H1 (cell line): Measurements from ENCODE around the gene MEX3D. TPM values are rescaled to one million over a fixed set of nuclear protein-coding genes. Genes with fewer than 3 reads are reported as not detected.
A peak's percentile ranks its signal among the peaks of the same experiment; 100 is the strongest.

Experiments
- CTCF ChIA-PET: fragments of 300-600 bp; sonication (Branson Sonifier 250); formaldehyde crosslinking; loops from one replicate; lab custom pipeline; 2021; ENCODE audit not compliant: partially characterized antibody; lab: Charles Lee
- POLR2A ChIA-PET: fragments of 300-600 bp; sonication (Branson Sonifier 250); formaldehyde crosslinking; loops from one replicate; lab custom pipeline; 2021; ENCODE audit warnings: inconsistent platforms; ENCODE audit not compliant: partially characterized antibody; lab: Charles Lee
- DNase-seq, 2 experiments: peaks; one replicate each; pipeline versions ENCODE4 v3.0.0 to v3.0.0-alpha.2; 2010 to 2022; ENCODE audit warnings: low spot score in 2 of 2, low read depth in 1 of 2, mixed read lengths in 1 of 2
- FAIRE-seq: peaks from 2 replicates; lab custom pipeline; 2011; peaks lifted over from hg19 to GRCh38; lab: Jason Lieb, UNC
- H2AFZ ChIP-seq: 2 replicates; pipeline ENCODE4 v1.8.1; 2012; ENCODE audit warnings: low read length, inconsistent platforms
- H2AK5ac ChIP-seq: 2 replicates; pipeline ENCODE4 v1.6.1; 2013; ENCODE audit warnings: low read depth, low read length
- H2BK120ac ChIP-seq: replicated peaks from 2 replicates; pipeline ENCODE3; 2013; ENCODE audit warnings: low read depth, low read length, inconsistent platforms
- H2BK12ac ChIP-seq: 2 replicates; pipeline ENCODE4 v1.6.1; 2013; ENCODE audit warnings: low read depth, low read length
- H2BK15ac ChIP-seq: 2 replicates; pipeline ENCODE4 v1.6.1; 2013; ENCODE audit warnings: low read length
- H2BK20ac ChIP-seq: 2 replicates; pipeline ENCODE4 v1.6.1; 2013; ENCODE audit warnings: low read length
- H2BK5ac ChIP-seq: 2 replicates; pipeline ENCODE4 v1.6.1; 2013; ENCODE audit warnings: low read depth, low read length
- H3K14ac ChIP-seq: 2 replicates; pipeline ENCODE4 v1.6.1; 2013; ENCODE audit warnings: inconsistent platforms; ENCODE audit not compliant: insufficient read length
- H3K18ac ChIP-seq: 2 replicates; pipeline ENCODE4 v1.6.1; 2013; ENCODE audit warnings: low read length; ENCODE audit errors: extremely low read depth
- H3K23ac ChIP-seq: 2 replicates; pipeline ENCODE4 v1.6.1; 2013; ENCODE audit warnings: inconsistent platforms; ENCODE audit not compliant: insufficient read length
- H3K23me2 ChIP-seq: 2 replicates; pipeline ENCODE4 v1.6.1; 2013; ENCODE audit warnings: low read depth, low read length
- H3K27ac ChIP-seq: 2 replicates; pipeline ENCODE4 v1.6.1; 2011; ENCODE audit warnings: low read depth, low read length, inconsistent platforms
- H3K27me3 ChIP-seq, 4 experiments: replicated peaks in 1 of 4; 1 replicate in 1 of 4; 2 replicates in 3 of 4; pipeline versions ENCODE4 v1.6.1 to v1.8.1; 2011 to 2013; ENCODE audit warnings: low read length in 3 of 4, mild to moderate bottlenecking in 3 of 4, inconsistent platforms in 2 of 4, mixed read lengths in 2 of 4, moderate library complexity in 1 of 4; ENCODE audit not compliant: control insufficient read depth in 3 of 4, insufficient read depth in 3 of 4; ENCODE audit errors: extremely low read depth in 1 of 4
- H3K36me3 ChIP-seq, 4 experiments: 2 replicates each; pipeline versions ENCODE4 v1.6.1 to v1.8.1; 2011 to 2013; ENCODE audit warnings: mild to moderate bottlenecking in 4 of 4, low read length in 3 of 4, moderate library complexity in 2 of 4, control low read depth in 1 of 4, inconsistent platforms in 1 of 4; ENCODE audit not compliant: insufficient read depth in 4 of 4, control insufficient read depth in 2 of 4
- H3K4ac ChIP-seq: replicated peaks from 2 replicates; pipeline ENCODE3; 2013; ENCODE audit warnings: low read length, low read depth, mixed read lengths, inconsistent platforms; ENCODE audit not compliant: insufficient read length
- H3K4me1 ChIP-seq, 4 experiments: replicated peaks in 1 of 4; 1 replicate in 1 of 4; 2 replicates in 3 of 4; pipeline versions ENCODE4 v1.6.1 to v1.8.1; 2011 to 2013; ENCODE audit warnings: low read length in 3 of 4, inconsistent platforms in 2 of 4, mixed read lengths in 1 of 4; ENCODE audit not compliant: insufficient read depth in 4 of 4, control insufficient read depth in 3 of 4
- H3K4me2 ChIP-seq, 2 experiments: 2 replicates each; pipeline versions ENCODE4 v1.6.1 to v1.8.1; 2011 to 2013; ENCODE audit warnings: low read depth in 2 of 2, low read length in 2 of 2, control low read depth in 1 of 2, inconsistent platforms in 1 of 2, mild to moderate bottlenecking in 1 of 2; ENCODE audit not compliant: insufficient read depth in 1 of 2
- H3K4me3 ChIP-seq, 4 experiments: fragments of 200-600, 300-600 bp in 1 of 4; sonication (generic), shearing (Covaris generic), sonication (Bioruptor Twin) in 1 of 4; 2 replicates each; pipeline versions ENCODE4 v1.5.1 to v1.8.1; 2011 to 2016; ENCODE audit warnings: low read length in 4 of 4, low read depth in 3 of 4, control low read depth in 2 of 4, inconsistent platforms in 2 of 4, mild to moderate bottlenecking in 2 of 4, mixed read lengths in 1 of 4, moderate library complexity in 1 of 4; ENCODE audit not compliant: insufficient read depth in 2 of 4; ENCODE audit errors: extremely low read depth in 1 of 4
- H3K56ac ChIP-seq: replicated peaks from 2 replicates; pipeline ENCODE3; 2013; ENCODE audit warnings: low read depth, mild to moderate bottlenecking, mixed read lengths, low read length, inconsistent platforms; ENCODE audit not compliant: insufficient read length
- H3K79me1 ChIP-seq: 2 replicates; pipeline ENCODE4 v1.6.1; 2013; ENCODE audit warnings: low read depth, low read length, control low read depth
- H3K79me2 ChIP-seq, 2 experiments: 2 replicates each; pipeline versions ENCODE4 v1.6.1 to v1.8.1; 2012 to 2013; ENCODE audit warnings: low read length in 2 of 2, mild to moderate bottlenecking in 2 of 2, inconsistent platforms in 1 of 2; ENCODE audit not compliant: insufficient read depth in 2 of 2, control insufficient read depth in 1 of 2
- H3K9ac ChIP-seq, 4 experiments: replicated peaks in 1 of 4; 1 replicate in 1 of 4; 2 replicates in 3 of 4; pipeline versions ENCODE4 v1.6.1 to v1.8.1; 2011 to 2013; ENCODE audit warnings: low read depth in 3 of 4, low read length in 3 of 4, control low read depth in 2 of 4, mild to moderate bottlenecking in 2 of 4, moderate library complexity in 2 of 4, inconsistent platforms in 1 of 4; ENCODE audit errors: extremely low read depth in 1 of 4
- H3K9me3 ChIP-seq, 2 experiments: 2 replicates each; pipeline versions ENCODE4 v1.6.1 to v1.8.1; 2012 to 2013; ENCODE audit warnings: mild to moderate bottlenecking in 2 of 2, moderate library complexity in 2 of 2, control low read depth in 1 of 2, inconsistent platforms in 1 of 2, low read depth in 1 of 2, low read length in 1 of 2, mixed read lengths in 1 of 2; ENCODE audit not compliant: insufficient read depth in 2 of 2
- H4K20me1 ChIP-seq, 2 experiments: replicated peaks in 1 of 2; 2 replicates each; pipeline versions ENCODE3 to v1.8.1; 2011 to 2013; ENCODE audit warnings: inconsistent platforms in 2 of 2, low read length in 2 of 2, mild to moderate bottlenecking in 1 of 2; ENCODE audit not compliant: insufficient read depth in 2 of 2, control insufficient read depth in 1 of 2
- H4K5ac ChIP-seq: 2 replicates; pipeline ENCODE4 v1.6.1; 2013; ENCODE audit warnings: low read length, low read depth, mixed read lengths, inconsistent platforms; ENCODE audit not compliant: insufficient read length
- H4K8ac ChIP-seq: 2 replicates; pipeline ENCODE4 v1.8.0; 2013; ENCODE audit warnings: mild to moderate bottlenecking, moderate library complexity, low read length, inconsistent platforms; ENCODE audit not compliant: insufficient read depth; ENCODE audit errors: extremely low read depth
- H4K91ac ChIP-seq: replicated peaks from 2 replicates; pipeline ENCODE3; 2013; ENCODE audit warnings: low read length, mixed read lengths, inconsistent platforms; ENCODE audit not compliant: insufficient read length
- ASH2L ChIP-seq: fragments of 200-600, 300-600 bp; sonication (generic); IDR thresholded peaks from one replicate; pipeline ENCODE4 v1.7.1; 2017; ENCODE audit warnings: low read length
- BACH1 ChIP-seq: IDR thresholded peaks from 2 replicates; pipeline ENCODE4 v1.6.1; 2012; ENCODE audit warnings: low read length, improper control_type of control experiment
- PHF8 ChIP-seq: fragments of 200-600 bp; sonication (generic); conservative IDR thresholded peaks from 2 replicates; pipeline ENCODE4 v1.7.1; 2012; ENCODE audit warnings: low read depth, mild to moderate bottlenecking, inconsistent platforms, low read length, moderate library complexity
- POLR2A ChIP-seq, 2 experiments: IDR thresholded peaks; 1 replicate in 1 of 2; 2 replicates in 1 of 2; pipeline ENCODE4 v1.6.1; 2011; ENCODE audit warnings: low read depth in 2 of 2, low read length in 2 of 2, mild to moderate bottlenecking in 2 of 2; ENCODE audit errors: control extremely low read depth in 1 of 2
- POLR2AphosphoS5 ChIP-seq: IDR thresholded peaks from 2 replicates; pipeline ENCODE4 v1.6.1; 2011; ENCODE audit warnings: low read depth, low read length
- SIRT6 ChIP-seq: IDR thresholded peaks from one replicate; pipeline ENCODE4 v1.7.1; 2012; ENCODE audit warnings: low read length, inconsistent platforms
- TCF12 ChIP-seq: IDR thresholded peaks from 2 replicates; pipeline ENCODE4 v1.6.1; 2011; ENCODE audit warnings: low read depth, mild to moderate bottlenecking, low read length
- USF2 ChIP-seq: IDR thresholded peaks from 2 replicates; pipeline ENCODE4 v1.6.1; 2011; ENCODE audit warnings: low read length, improper control_type of control experiment
- WGBS, 2 experiments: shearing (Covaris generic) in 1 of 2; methylation state at CpG; one replicate each; pipeline versions ENCODE4 v1.1.6 to v1.1.7; 2013 to 2015; ENCODE audit warnings: low lambda C conversion rate in 2 of 2, mixed read lengths in 2 of 2, inconsistent platforms in 1 of 2, low coverage in 1 of 2, missing lambda C conversion rate in 1 of 2; ENCODE audit not compliant: insufficient replicate concordance in 2 of 2, insufficient coverage in 1 of 2, insufficient read length in 1 of 2; ENCODE audit errors: extremely low coverage in 1 of 2, missing lambda C conversion rate in 1 of 2; 5-methylcytosine and 5-hydroxymethylcytosine counted together
- polyA plus RNA-seq, 7 experiments: library from polyadenylated mRNA; depleted of rRNA in 3 of 7; stranded (reverse) in 5 of 7; unstranded in 2 of 7; fragments of >200 nt in 5 of 7; fragments of 200-250 nt in 2 of 7; gene quantifications; 1 replicate in 5 of 7; 2 replicates in 1 of 7; 4 replicates in 1 of 7; pipeline versions ENCODE4 v1.2.1 to v1.2.3, GENCODE V29; 2011 to 2013; ENCODE audit warnings: missing spikeins in 2 of 7, mixed read lengths in 2 of 7
- total RNA-seq: library from RNA; stranded (reverse); fragmentation: NEBNext Ultra II Directional; extraction: Animal tissue kit (Norgen Biotek cat#: 25700); gene quantifications from 2 replicates; pipeline ENCODE4 v1.2.1, GENCODE V29; 2021

Gene MEX3D
- total and polyA plus RNA-seq, 2 of the 8 experiments (the other 6 are each of a cell fraction or from before 2014, with no cell fraction given): 20.8 to 78.8 TPM

GRCh38 chr19:1612114-1613086 lies 44.3 kb upstream of the MEX3D start:
- Histone ChIP-seq H3K9me3 (no peaks in the 10 kb centered on the region), H4K91ac (no peak overlapping the region), H2BK20ac (no peak overlapping the region), H2BK5ac (no peak overlapping the region; the same call in 1 of the 2 replicates), H3K79me2 (peaks cover 0 to 2% of the 10 kb centered on the region in 2 experiments; a peak in 1 of 4 replicates), H3K23ac (no peak overlapping the region), H3K79me1 (peaks cover 3% of the 10 kb centered on the region), H3K36me3 (peaks cover 42 to 71% (median 60%) of the 10 kb centered on the region in 4 experiments), H2BK15ac (no peak overlapping the region), H3K4me2 (no peak overlapping the region), H3K9ac (no peak overlapping the region), H3K23me2 (no peaks in the 10 kb centered on the region), H3K14ac (no peak overlapping the region), H3K4me3 (no peak overlapping the region), H3K4ac (no peak overlapping the region), H4K8ac (no peak overlapping the region; the same call in 1 of the 2 replicates), H3K56ac (no peak overlapping the region), H3K4me1 (no peaks in the 10 kb centered on the region; a peak in 1 of 7 replicates), H2BK120ac (no peak overlapping the region), H3K27ac (no peak overlapping the region), H4K5ac (no peak overlapping the region), H4K20me1 (peaks cover 11 to 28% of the 10 kb centered on the region in 2 experiments), H3K27me3 (no peaks in the 10 kb centered on the region), H2AFZ (no peak overlapping the region), H3K18ac (no peak overlapping the region), H2BK12ac (0 out of 2 replicates have a peak overlapping the region, but pooled peaks have one; percentile 50), H2AK5ac (no peak overlapping the region)
- ChIA-PET CTCF (interaction anchor here (0.8 to 2.1 kb wide), 9 partner anchors 11 to 225 kb away, joined by 3 to 7 read pairs (median 3); no protein-coding TSS in a partner anchor), POLR2A (interaction anchor here (0.6 to 2.7 kb wide), 10 partner anchors 11 to 175 kb away, joined by 3 to 9 read pairs (median 3); partner anchors contain the start of gene MBD3)
- DNase-seq: no peak
- no peak for FAIRE-seq
- WGBS, 2 experiments: 93% methylated on average over 39 of the region's 39 CpGs; no CpG with 5 or more reads in 1 of the 2 experiments
- TF ChIP-seq SIRT6 (no peak), ASH2L (no peak), POLR2AphosphoS5 (peak; percentile 56), BACH1 (no peak), PHF8 (no peak), USF2 (no peak), TCF12 (no peak), POLR2A (IDR thresholded peaks at IDR 0.05; ENCODE audit: control extremely low read depth in 1 of 2, low read depth in 2 of 2, low read length in 2 of 2) (no peak)
